Hematopoietic multipotent progenitor cell treated with erythropoietin and hydrocortisone succinate and interleukin-3 and kit ligand, for 6 days (in vitro differentiated cells): Measurements from ENCODE around the gene TRPM3.

Experiments used
- DNase-seq: peaks from one replicate; pipeline ENCODE4 v3.0.0-alpha.2; 2015

Gene TRPM3

DNA sequence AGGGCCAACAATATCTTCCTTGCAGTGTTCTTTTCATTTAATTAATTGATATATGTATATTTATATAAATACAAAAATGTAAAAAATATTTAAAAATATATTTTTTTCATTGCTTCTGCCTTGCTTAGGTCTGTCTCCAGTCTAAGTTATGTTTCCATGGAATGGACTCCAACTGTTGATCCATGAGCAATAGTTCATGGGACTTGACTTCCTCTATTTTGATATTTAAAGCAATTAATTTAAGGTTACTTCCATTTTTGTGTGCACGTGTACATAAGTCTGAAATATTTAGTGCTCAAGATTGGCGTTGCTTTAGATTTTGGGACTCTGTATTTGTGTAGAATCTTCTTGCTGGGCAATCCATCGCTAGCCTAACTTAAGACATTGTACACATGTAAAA lies 551.6 kb downstream of the TRPM3 start:
- DNase-seq: no peak

DNA sequence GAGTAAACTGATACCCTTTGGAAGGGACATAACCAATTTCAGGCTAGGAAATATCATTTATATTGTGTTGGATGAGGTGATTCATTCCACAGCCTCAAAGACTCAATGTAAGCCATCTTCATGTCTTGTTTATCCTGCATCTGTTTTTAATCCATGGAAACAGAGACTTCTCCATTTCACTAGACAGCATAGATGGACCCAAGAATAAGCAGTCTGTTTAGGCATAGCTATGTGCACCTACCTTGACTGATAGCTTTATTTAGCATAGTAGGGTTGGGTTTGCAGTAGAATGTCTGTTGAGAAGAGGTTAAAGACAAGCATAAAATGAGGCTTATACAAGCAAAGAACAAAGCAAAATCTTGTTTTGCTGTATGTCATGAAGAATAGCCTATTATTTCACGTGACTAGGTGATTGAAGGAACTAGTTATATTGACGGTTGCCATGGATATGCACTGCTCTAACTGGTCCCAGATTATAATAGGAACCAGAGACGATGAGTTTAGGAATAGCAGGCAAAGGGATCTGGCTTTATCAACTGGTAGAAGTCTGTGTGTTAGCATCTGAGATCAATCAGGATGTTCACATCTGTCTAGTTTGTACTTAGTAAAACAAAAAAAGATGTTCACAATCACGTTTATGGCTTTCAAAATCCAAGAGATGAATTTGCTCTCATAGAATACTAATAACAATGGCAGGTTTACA lies 552.2 kb downstream of the TRPM3 start:
- no peak for DNase-seq

DNA sequence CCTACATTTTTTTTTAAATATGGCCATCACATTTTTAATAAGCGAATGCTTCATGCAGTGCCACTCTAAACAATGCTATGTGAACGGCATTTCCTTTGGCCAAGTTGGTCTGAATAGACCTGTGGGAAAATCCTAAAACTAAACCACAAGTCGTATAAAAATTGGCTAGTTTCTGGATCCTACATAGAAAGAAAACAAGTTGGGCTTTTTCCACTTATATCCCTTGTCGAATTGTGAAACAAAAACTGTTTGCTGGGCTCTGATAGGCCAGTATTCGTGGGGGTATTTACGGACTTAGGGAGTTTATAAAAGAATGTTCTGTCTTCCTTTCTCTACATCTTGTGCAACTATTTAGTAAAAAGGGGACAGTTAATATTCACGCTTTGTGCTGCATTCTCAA lies 553.9 kb downstream of the TRPM3 start:
- no peak for DNase-seq

DNA sequence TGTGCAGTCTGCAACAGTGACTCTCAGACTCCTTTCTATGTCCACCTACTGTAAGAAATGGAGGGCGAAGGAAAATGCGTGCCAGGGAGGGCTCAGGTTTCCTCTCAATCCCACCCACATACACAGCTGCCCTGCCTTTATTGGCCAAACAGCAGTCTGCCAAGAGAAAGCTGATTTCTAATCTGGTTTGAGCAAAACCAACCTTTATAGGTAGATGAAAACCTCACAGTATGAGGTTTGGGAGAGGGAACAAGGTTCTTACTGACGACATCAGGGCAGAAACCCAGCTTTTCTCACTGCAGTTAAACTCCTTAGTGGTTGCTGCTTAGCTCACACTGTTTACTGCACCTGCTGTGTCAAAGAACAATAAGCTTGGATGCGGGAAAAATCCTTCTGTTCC lies 554.7 kb downstream of the TRPM3 start:
- no peak for DNase-seq

DNA sequence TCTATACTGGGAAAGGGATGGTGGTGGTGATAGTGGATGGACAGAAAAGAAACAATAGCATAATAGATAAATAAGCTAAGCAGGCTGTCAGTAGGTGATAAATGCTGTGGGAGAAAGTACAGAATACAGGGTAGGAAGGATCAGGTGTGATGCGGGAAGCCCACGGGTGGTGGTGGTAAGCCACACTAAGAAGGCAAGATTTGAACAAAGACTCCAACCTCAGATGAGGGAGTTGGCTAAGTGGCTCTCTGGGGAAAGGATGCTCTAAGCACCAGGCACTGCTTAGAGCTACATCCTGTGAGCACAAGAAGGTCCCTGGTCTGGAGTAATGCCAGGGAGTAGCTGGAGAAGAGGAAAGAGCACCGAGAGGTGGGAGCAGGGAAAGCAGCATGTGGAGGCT lies 555.4 kb downstream of the TRPM3 start:
- DNase-seq: no peak

DNA sequence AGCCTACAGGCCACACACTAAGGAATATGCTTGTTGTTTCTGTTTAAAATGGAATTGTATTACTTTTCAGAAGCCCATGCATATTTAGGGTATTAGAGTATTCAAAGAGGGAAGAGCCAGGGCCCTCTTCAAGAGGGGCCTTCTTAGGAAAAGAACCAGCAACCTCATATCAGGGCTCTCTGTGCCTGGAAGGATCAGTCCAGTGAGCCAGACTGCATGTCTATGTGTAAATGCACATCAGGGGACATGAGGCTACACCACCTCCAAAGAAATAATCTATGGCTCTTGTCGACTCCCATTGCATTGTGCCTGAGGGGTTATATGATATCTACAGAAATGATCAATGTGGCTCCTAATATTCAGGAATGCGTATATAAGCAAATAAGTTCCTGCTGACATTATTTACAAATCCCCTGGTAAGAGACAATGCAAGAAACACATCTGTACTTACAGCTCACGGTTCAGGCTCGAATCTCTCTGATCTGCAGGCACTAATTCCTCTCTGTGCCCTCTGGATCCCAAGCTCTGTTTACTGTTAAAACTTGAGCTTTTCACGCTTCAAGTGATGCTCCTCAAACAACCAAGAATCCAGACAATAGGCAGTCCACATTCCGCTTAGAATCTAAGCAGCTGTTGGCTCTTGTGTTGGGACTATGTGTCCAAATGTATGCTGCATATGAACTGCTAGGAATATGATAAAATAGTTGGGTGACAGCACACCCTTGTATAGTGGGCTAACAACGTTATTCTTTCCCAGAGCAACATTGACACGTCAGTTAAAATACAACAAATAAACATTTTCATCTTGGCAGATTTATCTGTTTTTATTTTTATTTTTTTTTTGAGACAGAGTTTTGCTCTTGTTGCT lies 556.7 kb downstream of the TRPM3 start:
- DNase-seq: no peak

DNA sequence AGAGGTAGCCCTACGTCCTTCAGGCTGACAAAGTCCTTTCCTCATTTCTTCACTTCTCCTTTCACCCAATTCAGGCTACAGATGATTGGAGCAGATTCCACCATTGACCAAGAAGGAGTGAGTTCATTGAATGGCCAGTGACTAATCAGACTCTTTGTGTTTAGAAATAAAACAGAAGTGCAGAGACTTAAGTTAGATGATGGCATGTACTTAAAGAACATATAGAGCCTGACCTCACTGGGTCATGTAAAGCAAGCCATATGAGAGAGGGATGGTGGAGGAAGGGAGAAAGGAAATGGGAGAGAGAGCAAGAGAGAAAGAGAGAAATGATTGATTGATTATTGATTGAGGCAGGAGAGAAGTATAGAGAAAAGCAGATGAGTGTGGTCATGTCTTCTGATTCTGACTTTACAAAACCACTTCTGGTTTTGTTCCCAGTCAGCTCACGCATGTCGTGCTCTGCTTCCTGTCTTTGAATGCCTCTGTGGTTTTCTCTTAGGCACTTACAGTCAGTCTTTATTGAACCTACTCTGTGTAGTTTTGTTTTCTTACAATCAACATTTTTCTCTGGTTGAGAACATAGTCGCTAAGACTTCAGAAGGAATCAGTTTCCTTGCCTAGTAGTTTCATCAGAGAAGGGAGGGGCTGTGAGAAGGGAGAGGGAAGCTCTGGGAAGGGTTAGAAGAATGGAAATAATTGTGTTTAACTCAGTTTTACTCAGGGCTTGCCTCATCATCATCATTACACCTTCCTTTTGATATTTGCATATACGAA lies 557.8 kb downstream of the TRPM3 start:
- peak; percentile 58 for DNase-seq

DNA sequence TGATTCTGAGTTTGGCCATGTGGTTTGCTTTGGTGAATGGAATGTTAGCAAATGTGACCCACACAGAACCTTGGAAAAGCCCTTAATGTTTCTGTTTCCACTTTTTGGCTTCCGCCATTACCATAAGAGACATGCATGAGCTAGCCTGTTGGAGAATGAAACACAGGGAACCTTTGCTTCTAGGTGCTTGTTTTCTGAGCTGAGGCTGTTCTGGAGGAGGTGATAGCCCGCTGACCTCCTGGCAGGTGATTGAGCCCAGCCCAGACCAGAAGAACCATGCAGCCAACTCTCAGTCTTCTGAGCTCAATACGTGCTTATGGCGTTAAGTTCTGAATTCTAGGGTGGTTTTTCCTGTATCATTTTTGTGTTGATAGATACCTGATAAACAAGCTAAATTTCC lies 558.4 kb downstream of the TRPM3 start:
- DNase-seq: no peak

DNA sequence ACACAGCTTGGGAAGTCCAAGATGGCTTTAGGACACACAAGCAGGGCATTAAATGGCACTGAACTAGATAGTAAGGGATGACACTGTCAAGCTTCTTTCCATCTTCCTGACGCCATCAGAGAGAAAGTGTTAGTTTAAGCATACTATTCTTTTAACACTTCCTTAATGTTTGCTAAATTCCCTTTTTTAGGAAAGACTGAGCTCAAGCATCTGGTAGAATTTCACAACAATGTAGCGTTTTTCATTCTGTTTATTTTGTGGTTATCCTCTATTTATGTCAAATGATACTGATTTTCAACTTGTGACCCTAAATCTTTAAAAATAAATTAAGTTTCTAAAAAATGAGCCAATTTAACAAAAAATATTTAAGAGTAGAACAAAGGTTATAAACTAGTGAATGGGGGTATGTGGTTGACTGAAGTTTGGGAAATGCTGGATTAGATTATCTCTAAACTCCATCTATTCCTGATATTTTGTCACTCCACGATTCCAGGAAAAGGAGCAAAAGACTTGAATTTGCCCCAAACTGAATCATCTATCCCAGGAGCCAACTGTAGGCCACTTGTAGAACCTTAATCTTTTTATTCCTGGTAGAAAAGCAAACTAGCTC lies 559.5 kb downstream of the TRPM3 start:
- DNase-seq: no peak

DNA sequence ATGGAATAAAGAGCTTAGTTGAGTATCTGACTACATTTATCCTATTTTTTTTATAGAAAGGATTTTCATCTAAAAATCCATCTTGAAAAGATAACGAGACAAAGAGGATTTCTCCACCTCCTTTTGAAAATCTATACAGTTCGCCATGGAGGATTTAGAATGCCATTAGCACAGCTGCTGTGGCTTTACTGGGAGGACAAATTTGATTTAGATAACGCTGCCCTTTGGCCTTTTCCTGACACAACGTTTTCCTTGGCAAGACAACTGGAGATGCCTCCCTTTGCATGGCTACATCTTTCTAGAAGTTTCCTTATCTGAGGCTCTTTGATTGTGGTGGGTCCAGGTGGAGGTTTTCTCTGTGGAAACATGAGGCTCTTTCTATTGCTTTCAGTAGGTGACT lies 560.3 kb downstream of the TRPM3 start:
- DNase-seq: no peak

DNA sequence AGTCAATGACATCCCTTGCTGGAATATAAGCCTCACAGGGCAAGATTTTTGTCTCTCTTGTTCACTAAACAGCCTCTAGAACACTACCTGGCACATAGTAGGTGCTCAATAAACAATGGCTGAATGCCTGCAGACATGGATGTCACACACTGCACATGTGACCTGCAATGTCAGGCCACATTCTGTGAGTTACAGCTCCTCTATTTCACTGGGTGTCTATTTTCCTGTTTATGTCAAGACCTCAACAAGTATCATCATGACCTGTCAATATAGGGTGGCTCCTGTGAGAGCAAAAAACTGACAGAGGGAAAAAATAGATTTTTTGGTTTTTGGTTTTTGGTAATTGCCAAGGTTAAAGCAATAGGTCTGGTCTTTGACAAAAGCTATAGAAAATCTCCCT lies 562.3 kb downstream of the TRPM3 start:
- no peak for DNase-seq

DNA sequence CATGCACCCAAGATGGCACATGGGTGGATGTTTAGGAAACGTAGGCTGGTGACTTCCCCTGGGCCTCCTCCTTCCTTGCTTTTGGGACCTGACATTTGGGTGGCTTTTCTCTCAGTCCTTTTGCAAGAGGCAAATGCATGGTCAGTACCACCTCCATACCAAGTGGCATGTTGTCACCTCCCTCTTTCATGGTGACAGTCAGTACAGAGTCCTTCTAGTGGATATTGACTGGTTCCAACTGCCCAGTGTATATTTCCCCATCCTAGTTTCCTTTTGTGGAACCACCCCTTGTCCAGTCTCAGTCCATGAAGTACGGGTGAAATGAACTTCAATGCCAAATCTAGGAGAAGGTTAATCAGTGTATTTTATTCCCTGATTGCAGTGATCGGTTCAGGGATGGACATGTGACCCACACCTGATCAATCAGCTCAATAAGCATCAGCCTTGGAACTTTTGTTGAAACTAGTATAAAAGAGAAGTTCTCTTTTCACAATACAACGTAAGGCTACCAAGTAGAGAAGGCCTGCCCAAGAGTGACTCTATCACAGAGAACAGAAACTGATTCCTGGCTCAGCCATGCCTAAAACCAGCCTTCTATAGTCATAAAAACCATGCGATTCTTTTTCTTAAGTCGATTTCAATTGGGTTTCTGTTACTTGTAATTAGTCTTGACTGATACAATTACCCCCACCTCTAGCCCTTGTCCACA lies 563.6 kb downstream of the TRPM3 start:
- DNase-seq: no peak

DNA sequence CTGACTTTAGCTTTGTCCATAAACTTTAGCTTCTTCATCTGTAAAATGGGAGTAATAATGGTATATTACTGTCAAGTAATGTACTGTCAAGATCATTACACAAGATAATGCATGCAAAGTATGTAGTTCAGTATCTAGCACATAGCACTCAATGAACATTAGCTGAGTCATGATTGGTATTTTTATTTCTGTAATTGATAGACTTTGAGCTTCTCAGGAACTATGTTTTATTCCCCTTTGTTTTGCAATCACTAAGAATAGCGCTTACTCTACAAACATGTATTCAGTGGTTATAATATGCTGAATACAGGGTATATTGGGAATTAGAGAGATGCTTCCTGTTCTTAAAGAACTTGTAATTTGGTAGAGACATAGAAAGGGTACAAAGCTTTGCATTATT lies 564.6 kb downstream of the TRPM3 start:
- no peak for DNase-seq

DNA sequence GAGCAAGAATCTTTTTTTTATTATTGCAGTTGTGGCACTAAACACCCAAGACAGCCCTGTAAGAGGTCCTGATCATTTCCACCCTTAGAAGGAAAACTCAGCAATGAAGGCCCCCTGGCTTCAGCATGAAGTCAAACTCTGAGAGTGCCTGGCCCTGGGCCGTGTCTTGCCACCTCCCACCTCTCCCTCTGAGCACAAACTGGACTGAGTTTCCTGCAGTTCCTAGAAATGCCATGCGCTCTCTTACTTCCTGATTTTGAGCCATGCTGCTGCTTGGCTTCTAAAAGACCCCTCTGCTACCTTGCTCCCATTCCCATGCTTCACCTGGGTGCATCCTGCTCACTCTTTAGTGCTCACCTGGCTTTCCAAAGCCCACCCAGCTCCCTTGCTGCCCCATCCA lies 566.5 kb downstream of the TRPM3 start:
- DNase-seq: peak; percentile 10

DNA sequence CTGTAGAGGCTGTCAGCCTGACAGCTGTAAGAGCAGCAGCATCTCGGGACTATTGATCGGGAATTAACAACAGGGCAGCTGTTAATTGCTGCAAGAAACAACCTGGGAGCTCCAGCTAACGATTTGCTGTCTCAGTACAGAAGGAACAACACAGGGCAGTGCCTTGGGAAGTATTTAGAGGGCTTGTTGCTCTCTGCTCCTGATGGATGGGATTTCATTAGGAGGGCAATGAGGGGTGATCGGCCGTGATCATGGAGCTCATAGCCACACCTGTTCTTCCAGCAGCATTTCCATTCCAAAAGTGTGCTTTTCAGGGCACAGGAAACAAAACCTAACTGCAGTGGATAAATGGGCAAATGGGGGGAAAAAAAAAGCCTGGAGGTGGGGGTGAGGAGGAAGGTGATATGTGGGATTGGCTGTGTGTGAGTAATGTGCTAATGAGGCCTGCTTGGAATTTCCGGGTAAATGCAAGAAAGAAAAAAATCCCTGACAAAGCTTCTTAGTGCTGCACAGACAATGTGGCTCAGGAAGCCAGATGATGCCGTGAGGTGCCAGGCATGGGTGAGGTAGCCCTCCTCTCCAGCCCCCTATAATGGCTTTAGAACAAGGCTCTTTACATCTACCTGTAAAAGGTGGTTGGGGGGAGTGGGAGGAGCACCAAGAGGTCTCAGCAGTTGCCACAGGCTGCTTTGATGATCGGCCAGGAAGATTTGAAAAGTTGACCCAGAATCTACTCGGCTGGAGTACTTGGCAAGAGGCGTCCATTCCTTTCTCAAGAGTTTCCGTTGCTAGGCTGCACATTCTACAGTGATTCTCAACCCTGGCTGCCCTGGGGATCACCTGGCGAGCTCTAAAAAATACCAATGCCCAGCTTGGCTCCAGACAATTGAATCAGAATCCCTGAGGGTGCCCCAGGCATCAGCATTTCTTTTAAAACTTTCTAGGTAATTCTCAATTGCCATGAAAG lies 567.4 kb downstream of the TRPM3 start:
- DNase-seq: no peak

DNA sequence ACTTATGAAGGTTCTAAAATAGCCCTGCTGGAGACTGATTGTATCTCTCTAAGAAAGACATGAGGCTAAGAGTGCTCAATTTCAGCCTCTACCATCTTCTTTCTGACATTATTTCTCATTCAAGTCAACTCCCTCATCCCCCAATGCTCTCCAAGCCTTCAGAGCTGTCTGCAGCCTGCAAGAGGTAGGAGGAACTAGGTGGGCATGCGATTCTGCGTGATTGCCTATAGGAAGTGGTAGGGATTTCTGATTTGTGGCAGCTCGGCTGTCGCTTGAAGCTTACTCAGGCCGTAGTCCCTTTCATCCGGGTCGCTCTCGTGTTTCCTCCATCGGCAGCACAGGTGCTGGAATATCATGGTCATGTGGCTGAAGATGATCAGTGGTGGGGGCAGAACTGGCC lies 568.9 kb downstream of the TRPM3 start:
- no peak for DNase-seq

DNA sequence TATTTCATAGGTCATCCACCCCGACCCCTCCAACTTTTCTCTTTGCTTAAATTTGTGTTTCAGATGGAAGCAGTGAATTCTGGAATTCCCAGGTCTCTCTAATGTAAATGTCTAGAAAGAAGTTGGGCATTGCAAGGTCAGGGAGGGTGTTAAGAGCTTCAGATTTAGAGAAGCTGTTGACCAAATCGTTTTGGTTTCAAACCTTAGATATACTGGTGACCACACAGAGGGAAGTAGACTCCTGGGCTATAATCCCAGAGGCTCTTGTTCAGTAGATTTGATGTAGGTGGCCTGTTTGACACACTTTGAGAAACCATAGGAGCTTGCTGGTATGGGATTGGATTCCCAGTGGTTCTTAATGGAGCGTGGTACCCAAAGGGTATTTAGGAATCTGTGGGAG lies 569.6 kb downstream of the TRPM3 start:
- DNase-seq: no peak

DNA sequence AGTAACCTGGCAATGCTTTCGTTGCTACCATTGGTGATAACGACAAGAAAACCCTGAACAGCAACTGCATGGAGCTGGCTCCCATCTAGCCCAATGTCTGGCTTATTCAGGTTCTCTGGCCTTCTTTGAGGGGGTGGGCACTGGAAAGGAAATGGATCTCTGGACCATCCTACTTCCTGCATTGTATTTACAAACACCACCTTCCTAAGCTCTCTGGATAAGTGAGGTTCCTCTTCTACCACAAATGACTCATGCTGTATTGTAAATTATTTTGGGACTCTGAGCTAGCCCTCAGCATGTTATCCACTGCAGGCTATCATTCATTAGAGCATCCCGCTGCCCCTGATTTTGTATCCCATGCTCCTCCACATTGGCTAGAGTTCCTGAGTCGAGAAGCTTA lies 570.0 kb downstream of the TRPM3 start:
- no peak for DNase-seq

DNA sequence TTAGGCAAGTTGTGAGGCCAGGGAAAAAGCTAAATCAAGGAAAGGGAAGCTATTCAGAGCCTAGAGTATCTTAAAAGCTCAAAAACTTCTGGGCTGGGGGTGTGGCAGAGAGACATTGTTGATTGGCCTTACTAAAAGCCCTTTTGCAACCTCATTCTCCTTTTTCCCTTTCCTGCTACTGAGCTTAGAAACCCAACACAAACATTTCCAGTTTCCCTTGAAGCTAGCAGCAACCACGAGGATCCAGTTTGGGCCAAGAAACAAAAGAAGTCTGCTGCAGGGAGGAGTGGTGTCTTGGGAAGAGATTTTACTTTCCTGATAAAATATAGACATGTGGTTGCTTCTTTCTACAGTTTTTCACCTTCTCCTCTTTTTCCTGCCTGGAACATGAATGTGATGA lies 571.5 kb downstream of the TRPM3 start:
- no peak for DNase-seq

DNA sequence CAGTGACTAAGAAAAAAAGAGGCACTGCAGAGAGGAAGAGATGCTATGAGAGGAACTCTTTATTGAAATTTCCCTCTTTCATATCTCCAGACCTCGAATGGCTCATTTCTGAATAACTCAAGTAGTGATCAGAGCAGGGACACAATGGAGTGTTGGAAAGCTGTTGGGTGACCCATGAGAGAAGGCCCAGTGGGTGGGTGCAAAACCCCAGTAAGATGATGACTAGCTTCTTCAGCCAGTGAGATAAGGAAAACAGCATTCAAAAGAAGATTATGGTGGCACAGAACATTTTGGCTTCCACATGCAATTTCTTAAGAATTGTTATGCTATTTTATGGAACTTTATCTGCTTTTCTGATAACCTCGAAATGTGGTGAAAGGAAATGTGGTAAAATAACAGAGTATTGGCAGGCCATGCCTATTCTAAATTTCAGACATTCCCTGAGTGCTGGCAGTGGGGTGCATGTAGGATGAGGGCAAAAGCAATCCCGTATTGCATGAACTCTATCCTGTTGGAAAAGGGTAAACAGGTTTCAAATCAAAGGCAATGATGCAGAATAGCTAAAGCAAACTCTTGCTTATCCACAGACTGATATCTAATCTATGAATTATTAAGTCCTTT lies 579.0 kb downstream of the TRPM3 start:
- no peak for DNase-seq

DNA sequence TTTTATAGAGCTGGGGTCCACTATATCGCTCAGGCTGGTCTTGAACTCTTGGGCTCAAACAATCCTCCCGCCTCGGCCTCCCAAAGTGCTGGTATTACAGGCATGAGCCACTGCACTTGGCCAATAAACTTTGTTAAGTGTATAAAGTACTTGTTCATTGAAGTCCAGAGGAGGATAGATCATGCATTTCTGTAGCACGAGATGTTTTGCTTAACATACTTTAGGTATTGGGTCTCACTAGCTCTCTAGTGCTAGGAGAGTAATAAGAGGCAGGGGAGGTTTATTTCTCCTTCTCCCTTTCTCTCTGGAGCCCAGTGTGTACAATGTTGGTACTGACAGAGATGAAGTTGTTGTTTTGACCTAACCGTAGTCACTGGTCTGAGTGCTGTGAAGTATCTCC lies 581.4 kb downstream of the TRPM3 start:
- DNase-seq: no peak
